Activated CD4-positive, CD25-positive, alpha-beta regulatory T cell (primary cell): ENCODE data around the gene PDZRN4.
"Not testable (repeated sequence)": the region's sequence is repeated elsewhere in the genome, so short reads cannot be mapped to it uniquely, and the experiment has no call there.

Experiments used
- DNase-seq, 4 experiments: peaks; one replicate each; lab custom pipeline; 2025; lab: John Stamatoyannopoulos, UW

Gene PDZRN4

GRCh38 chr12:41286426-41286825 lies 98.3 kb downstream of the PDZRN4 start:
- no peak for DNase-seq

- DNase-seq: no peak
These were observed 99.5 kb downstream of the PDZRN4 start for GRCh38 chr12:41287500-41288141.

GRCh38 chr12:41288142-41288811 lies 100.2 kb downstream of the PDZRN4 start:
- no peak for DNase-seq

- no peak for DNase-seq
These were observed 101.4 kb downstream of the PDZRN4 start for GRCh38 chr12:41289501-41289900.

- DNase-seq: no peak
These were observed 104.9 kb downstream of the PDZRN4 start for GRCh38 chr12:41293011-41293410.

GRCh38 chr12:41293461-41293860 lies 105.3 kb downstream of the PDZRN4 start:
- DNase-seq: no peak

GRCh38 chr12:41302979-41303403 lies 114.9 kb downstream of the PDZRN4 start:
- no peak for DNase-seq

- no peak for DNase-seq
These were observed 116.4 kb downstream of the PDZRN4 start for GRCh38 chr12:41304526-41304925.

GRCh38 chr12:41310367-41310766 lies 122.2 kb downstream of the PDZRN4 start:
- no peak for DNase-seq

GRCh38 chr12:41311883-41312282 lies 123.8 kb downstream of the PDZRN4 start:
- no peak for DNase-seq

GRCh38 chr12:41312451-41312850 lies 124.3 kb downstream of the PDZRN4 start:
- DNase-seq: not testable (repeated sequence)

- no peak for DNase-seq
These were observed 137.2 kb downstream of the PDZRN4 start for GRCh38 chr12:41325336-41325735.

- DNase-seq: no peak
These were observed 139.2 kb downstream of the PDZRN4 start for GRCh38 chr12:41327096-41327895.

- no peak for DNase-seq
These were observed 145.9 kb downstream of the PDZRN4 start for GRCh38 chr12:41333974-41334373.

- DNase-seq: no peak
These were observed 146.3 kb downstream of the PDZRN4 start for GRCh38 chr12:41334390-41334789.

- no peak for DNase-seq
These were observed 148.0 kb downstream of the PDZRN4 start for GRCh38 chr12:41336041-41336549.

- no peak for DNase-seq
These were observed 151.7 kb downstream of the PDZRN4 start for GRCh38 chr12:41339784-41340183.

GRCh38 chr12:41344776-41345470 lies 156.8 kb downstream of the PDZRN4 start:
- no peak for DNase-seq

GRCh38 chr12:41348198-41348597 lies 160.1 kb downstream of the PDZRN4 start:
- DNase-seq: no peak

- DNase-seq: no peak
These were observed 168.1 kb downstream of the PDZRN4 start for GRCh38 chr12:41356181-41356580.

- DNase-seq: no peak
These were observed 173.6 kb downstream of the PDZRN4 start for GRCh38 chr12:41361738-41362137.

GRCh38 chr12:41362510-41362909 lies 174.4 kb downstream of the PDZRN4 start:
- no peak for DNase-seq
